HepG2 (cell line): Measurements from ENCODE around the gene THADA. TPM values are rescaled to one million over a fixed set of nuclear protein-coding genes. Genes with fewer than 3 reads are reported as not detected.
A peak's percentile ranks its signal among the peaks of the same experiment; 100 is the strongest.

Experiments
- ATAC-seq: fragments of 200-7000 bp; cut with Tn5 transposase; 3 replicates; pipeline ENCODE4 v1.9.1; 2020; ENCODE audit warnings: mild to moderate bottlenecking, moderate library complexity
- BruUV-seq: library from RNA; stranded (reverse); fragments of 400-500 nt; replicated peaks from 2 replicates; lab custom pipeline; 2021; lab: Mats Ljungman, UMichigan
- CTCF ChIA-PET: fragments of 300-600 bp; formaldehyde crosslinking; extraction: SDS; loops from one replicate; lab custom pipeline; 2021; ENCODE audit warnings: low total read pairs, inconsistent platforms, low intra/inter-chr PET ratio; lab: Yijun Ruan, JAX
- POLR2A ChIA-PET: fragments of 350-600 bp; sonication (Branson Sonifier 250); formaldehyde crosslinking; loops from one replicate; lab custom pipeline; 2020; ENCODE audit warnings: antibody characterized with exemption, inconsistent platforms; lab: Yijun Ruan, JAX
- DNase-seq: peaks from one replicate; pipeline ENCODE4 v3.0.0-alpha.2; 2015; ENCODE audit warnings: low spot score
- FAIRE-seq: peaks from 3 replicates; lab custom pipeline; 2011; peaks lifted over from hg19 to GRCh38; lab: Jason Lieb, UNC
- H2AFZ ChIP-seq: one replicate; pipeline ENCODE4 v1.6.1; 2011; ENCODE audit warnings: low read length, inconsistent platforms
- H3K27ac ChIP-seq: fragments of 300-600 bp; 3 replicates; pipeline ENCODE4 v1.8.0; 2011; ENCODE audit warnings: mixed run types, mild to moderate bottlenecking, mixed read lengths, low read length, inconsistent platforms; ENCODE audit not compliant: insufficient read depth; ENCODE audit errors: extremely low read length
- H3K27me3 ChIP-seq, 2 experiments: fragments of 200-600 bp in 1 of 2; 2 replicates in 1 of 2; 3 replicates in 1 of 2; pipeline versions ENCODE4 v1.6.0 to v1.8.0; 2011; ENCODE audit warnings: low read length in 2 of 2, mild to moderate bottlenecking in 2 of 2, moderate library complexity in 2 of 2, inconsistent platforms in 1 of 2; ENCODE audit not compliant: insufficient read depth in 2 of 2, control insufficient read depth in 1 of 2
- H3K36me3 ChIP-seq, 2 experiments: fragments of 200-600 bp in 1 of 2; replicated peaks in 1 of 2; 2 replicates in 1 of 2; 3 replicates in 1 of 2; pipeline versions ENCODE4 v1.5.1 to v1.8.0; 2011; ENCODE audit warnings: low read length in 2 of 2, inconsistent platforms in 1 of 2; ENCODE audit not compliant: insufficient read depth in 2 of 2, control insufficient read depth in 1 of 2
- H3K4me1 ChIP-seq: 2 replicates; pipeline ENCODE4 v1.5.1; 2012; ENCODE audit warnings: low read length, inconsistent platforms; ENCODE audit not compliant: insufficient read depth
- H3K4me2 ChIP-seq: 2 replicates; pipeline ENCODE4 v1.6.0; 2011; ENCODE audit warnings: low read depth, low read length, inconsistent platforms
- H3K4me3 ChIP-seq, 3 experiments: fragments of 200-600 bp in 1 of 3; sonication (generic), shearing (Covaris generic) in 1 of 3; replicated peaks in 1 of 3; 2 replicates each; pipeline ENCODE4 v1.5.1; 2011 to 2016; ENCODE audit warnings: low read length in 3 of 3, inconsistent platforms in 2 of 3, low read depth in 2 of 3, mild to moderate bottlenecking in 2 of 3, control low read depth in 1 of 3, mixed read lengths in 1 of 3; ENCODE audit not compliant: insufficient read depth in 1 of 3
- H3K79me2 ChIP-seq: one replicate; pipeline ENCODE4 v1.6.1; 2011; ENCODE audit warnings: low read length, inconsistent platforms; ENCODE audit not compliant: insufficient read depth
- H3K9ac ChIP-seq: 2 replicates; pipeline ENCODE4 v1.6.0; 2011; ENCODE audit warnings: mild to moderate bottlenecking, low read depth, low read length, inconsistent platforms; ENCODE audit not compliant: insufficient read depth
- H3K9me3 ChIP-seq: 2 replicates; pipeline ENCODE4 v1.5.1; 2012; ENCODE audit warnings: mild to moderate bottlenecking, low read length
- H4K20me1 ChIP-seq: 2 replicates; pipeline ENCODE4 v1.6.0; 2011; ENCODE audit warnings: inconsistent platforms, mild to moderate bottlenecking, low read length, moderate library complexity; ENCODE audit not compliant: insufficient read depth
- FOSL2 ChIP-seq: sonication (generic); formaldehyde crosslinking; IDR thresholded peaks from 2 replicates; pipeline ENCODE4 v1.4.0; 2020; ENCODE audit warnings: missing genetic modification reagents
- FOXJ3 ChIP-seq: sonication (generic); formaldehyde crosslinking; IDR thresholded peaks from 2 replicates; pipeline ENCODE4 v1.4.0; 2020; ENCODE audit warnings: missing genetic modification reagents, mild to moderate bottlenecking, borderline replicate concordance
- HNRNPK ChIP-seq: fragments of 200-400 bp; formaldehyde crosslinking; IDR thresholded peaks from 2 replicates; pipeline ENCODE4 v1.6.1; 2018; ENCODE audit warnings: low read length, low read depth, moderate library complexity, mild to moderate bottlenecking; ENCODE audit not compliant: poor library complexity, severe bottlenecking
- KLF6 ChIP-seq: IDR thresholded peaks from 2 replicates; pipeline ENCODE4 v1.8.0; 2016; ENCODE audit warnings: missing biosample characterization, missing genetic modification reagents
- PRMT3 ChIP-seq: sonication (generic); formaldehyde crosslinking; IDR thresholded peaks from 2 replicates; pipeline ENCODE4 v1.8.1; 2022; ENCODE audit warnings: low read depth, mild to moderate bottlenecking, moderate library complexity, missing genetic modification reagents, borderline replicate concordance
- SKI ChIP-seq: fragments of 450-650 bp; IDR thresholded peaks from one replicate; pipeline ENCODE4 v1.6.1; 2018; ENCODE audit warnings: mild to moderate bottlenecking; ENCODE audit not compliant: partially characterized antibody
- SMAD3 ChIP-seq: sonication (generic); formaldehyde crosslinking; IDR thresholded peaks from 2 replicates; pipeline ENCODE4 v1.4.0; 2020; ENCODE audit warnings: missing genetic modification reagents
- ZNF549 ChIP-seq: sonication (generic); formaldehyde crosslinking; IDR thresholded peaks from 2 replicates; pipeline ENCODE4 v1.5.0; 2020; ENCODE audit warnings: missing genetic modification reagents
- ZNF567 ChIP-seq: sonication (generic); formaldehyde crosslinking; IDR thresholded peaks from 2 replicates; pipeline ENCODE4 v1.8.1; 2023; ENCODE audit warnings: mild to moderate bottlenecking, missing genetic modification reagents, borderline replicate concordance
- ZNF572 ChIP-seq: sonication (generic); formaldehyde crosslinking; IDR thresholded peaks from 2 replicates; pipeline ENCODE4 v1.5.1; 2020; ENCODE audit warnings: mild to moderate bottlenecking, missing genetic modification reagents
- ZNF891 ChIP-seq: sonication (generic); formaldehyde crosslinking; IDR thresholded peaks from 2 replicates; pipeline ENCODE4 v1.5.0; 2020; ENCODE audit warnings: mild to moderate bottlenecking, missing genetic modification reagents
- WGBS: methylation state at CpG from one replicate; pipeline ENCODE4 v1.1.6; 2017; ENCODE audit warnings: low lambda C conversion rate; 5-methylcytosine and 5-hydroxymethylcytosine counted together
- in situ Hi-C: cut with HindIII; loops from 2 replicates; pipeline ENCODE4 v1.10.0; 2017; ENCODE audit warnings: low pct_unique_long_range_greater_than_20kb; ENCODE audit not compliant: extremely low pct_ligation_motif_present
- intact Hi-C: fragments of 100-400 bp; cut with micrococcal nuclease; formaldehyde crosslinking; loops from one replicate; pipeline ENCODE4 v1.10.0; 2022; ENCODE audit not compliant: unreplicated experiment
- polyA plus RNA-seq, 8 experiments: library from polyadenylated mRNA; depleted of rRNA in 3 of 8; stranded (reverse) in 7 of 8; unstranded in 1 of 8; fragments of >200 nt; fragmentation: Illumina TruSeq in 4 of 8; extraction: Trizol in 4 of 8; gene quantifications; 2 replicates each; pipeline versions ENCODE4 v1.2.1 to v1.2.3, GENCODE V29; 2011 to 2016; ENCODE audit warnings: low read depth in 4 of 8, missing spikeins in 1 of 8, mixed read lengths in 1 of 8; ENCODE audit not compliant: insufficient read depth in 1 of 8
- total RNA-seq, 5 experiments: library from RNA; depleted of rRNA; stranded (reverse); fragments of >200 nt; fragmentation: Illumina TruSeq; extraction: Trizol; gene quantifications; 2 replicates each; pipeline ENCODE4 v1.2.3, GENCODE V29; 2016; ENCODE audit warnings: low read depth in 1 of 5
- TF ChIP-seq, protein P1 (sequence below): sonication (generic); formaldehyde crosslinking; IDR thresholded peaks from 2 replicates; pipeline ENCODE4 v1.4.0; 2020; ENCODE audit warnings: missing genetic modification reagents
- TF ChIP-seq, protein P2 (sequence below): sonication (generic); formaldehyde crosslinking; conservative IDR thresholded peaks from 2 replicates; pipeline ENCODE4 v1.8.1; 2023; ENCODE audit warnings: missing genetic modification reagents

Gene THADA
- total and polyA plus RNA-seq, 2 of the 13 experiments (the other 11 are each of a cell fraction or from before 2014, with no cell fraction given), result 12.7 to 21.7 TPM

DNA sequence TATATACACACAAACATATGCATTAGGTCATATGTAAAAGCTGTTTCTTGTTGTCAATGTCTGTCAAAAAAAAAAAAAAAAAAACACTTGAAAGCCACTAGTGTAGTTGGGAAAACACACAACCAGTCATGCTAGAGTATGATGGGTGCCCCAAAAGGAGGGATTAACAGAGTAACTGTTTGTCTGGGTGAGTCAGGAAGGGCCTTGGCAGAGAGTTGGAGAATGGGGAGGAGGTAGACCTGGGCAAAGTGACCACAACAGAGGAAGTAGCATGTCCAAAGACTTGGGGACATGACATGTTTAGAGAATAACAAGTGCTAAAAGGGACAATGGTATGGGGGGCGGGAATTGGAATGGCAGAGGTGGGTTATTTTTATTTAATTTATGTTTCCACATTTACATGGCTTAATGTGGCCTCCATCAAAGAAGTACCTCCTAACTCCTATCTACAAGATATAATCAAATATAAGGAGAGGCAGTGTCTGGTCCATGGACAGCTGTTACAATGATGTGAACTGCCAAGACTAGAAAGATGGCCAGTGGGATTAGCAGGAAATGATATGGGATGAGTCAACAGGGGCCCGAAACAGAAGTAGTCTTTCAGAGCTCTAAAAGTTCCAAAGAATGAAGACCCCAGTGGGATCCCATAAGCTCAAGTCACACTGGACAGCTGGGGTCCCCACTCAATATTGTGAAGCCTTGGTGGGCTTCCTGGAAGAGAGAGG is 269.6 kb downstream of the THADA start:
- CTCF ChIA-PET, result no interaction called here
- Histone ChIP-seq H3K36me3 (no peaks in the 10 kb centered on the region; a peak in 1 of 5 replicates), H4K20me1 (no peaks in the 10 kb centered on the region), H2AFZ (no peak overlapping the region), H3K27me3 (no peaks in the 10 kb centered on the region), H3K27ac (no peak overlapping the region), H3K4me3 (no peak overlapping the region), H3K4me1 (no peaks in the 10 kb centered on the region), H3K9ac (no peak overlapping the region), H3K4me2 (no peak overlapping the region), H3K79me2 (no peaks in the 10 kb centered on the region), H3K9me3 (no peaks in the 10 kb centered on the region)
- intact Hi-C loops (no loop called here), in situ Hi-C loops (no loop called here)
- POLR2A ChIA-PET, result interaction anchor here (0.7 to 1.3 kb wide), 2 partner anchors 12 to 35 kb away, joined by 3 to 4 read pairs; no protein-coding TSS in a partner anchor
- no peak for TF ChIP-seq KLF6
- TF ChIP-seq FOSL2 (CRISPR knock-in tag), result 0 out of 2 replicates have a peak, but pooled peaks have one; percentile 10
- no peak for FAIRE-seq
- WGBS, result 96% methylated on average over 2 of the region's 2 CpGs
- DNase-seq, result peak; percentile 37
- no peak for ATAC-seq
- no TSS peak for BruUV-seq

DNA sequence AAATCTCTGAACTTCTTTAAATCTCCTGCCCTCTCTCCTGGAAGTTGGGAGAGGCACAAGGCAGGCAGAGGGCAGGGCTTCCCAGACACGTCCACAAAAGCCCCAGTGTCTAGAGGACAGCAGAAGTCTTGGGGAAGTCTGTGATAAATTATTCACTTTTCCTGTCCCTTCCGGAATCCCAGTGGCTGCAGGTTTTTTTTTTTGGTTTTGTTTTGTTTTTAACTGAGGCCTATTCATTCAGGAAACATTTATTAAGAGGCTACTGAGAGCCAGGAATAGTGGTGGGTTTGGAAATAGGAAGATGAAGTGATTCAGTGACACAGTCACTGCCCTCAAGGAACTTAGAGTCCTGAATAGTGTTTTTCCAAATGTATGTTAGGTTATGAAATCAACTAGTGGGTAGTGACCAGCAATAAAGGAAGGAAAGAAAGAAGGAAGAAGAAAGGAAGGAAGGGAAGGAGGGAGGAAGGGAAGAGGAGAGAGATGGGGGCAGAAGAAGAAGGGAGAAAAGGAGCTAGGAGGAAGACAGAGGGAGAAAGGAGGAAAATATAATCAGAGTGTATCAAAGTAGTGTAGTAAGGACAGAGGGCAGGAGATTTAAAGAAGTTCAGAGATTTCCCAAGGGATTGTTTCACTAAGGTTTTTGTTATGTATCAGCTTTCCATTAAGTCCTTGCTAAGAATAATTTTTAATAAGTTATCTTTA is 270.6 kb downstream of the THADA start:
- Histone ChIP-seq H3K36me3 (no peaks in the 10 kb centered on the region; a peak in 1 of 5 replicates), H3K4me2 (no peak overlapping the region), H3K27ac (no peak overlapping the region), H3K4me1 (no peaks in the 10 kb centered on the region), H4K20me1 (no peaks in the 10 kb centered on the region), H3K4me3 (no peak overlapping the region), H3K9ac (no peak overlapping the region), H3K27me3 (no peaks in the 10 kb centered on the region), H3K79me2 (no peaks in the 10 kb centered on the region), H2AFZ (no peak overlapping the region), H3K9me3 (no peaks in the 10 kb centered on the region)
- 89% methylated on average over 2 of the region's 2 CpGs for WGBS
- intact Hi-C loops, result no loop called here
- POLR2A ChIA-PET, result interaction anchor here (0.7 kb wide), 1 partner anchor 36 kb away, joined by 4 read pairs; no protein-coding TSS in a partner anchor
- no TSS peak for BruUV-seq
- CTCF ChIA-PET, result no interaction called here
- DNase-seq (no peak), FAIRE-seq (no peak), ATAC-seq (no peak)
- in situ Hi-C loops, result no loop called here
- no peak for TF ChIP-seq ZNF567 (CRISPR knock-in tag)
- TF ChIP-seq, protein P1, sequence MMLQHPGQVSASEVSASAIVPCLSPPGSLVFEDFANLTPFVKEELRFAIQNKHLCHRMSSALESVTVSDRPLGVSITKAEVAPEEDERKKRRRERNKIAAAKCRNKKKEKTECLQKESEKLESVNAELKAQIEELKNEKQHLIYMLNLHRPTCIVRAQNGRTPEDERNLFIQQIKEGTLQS (CRISPR knock-in tag), result no peak
- TF ChIP-seq, protein P2, sequence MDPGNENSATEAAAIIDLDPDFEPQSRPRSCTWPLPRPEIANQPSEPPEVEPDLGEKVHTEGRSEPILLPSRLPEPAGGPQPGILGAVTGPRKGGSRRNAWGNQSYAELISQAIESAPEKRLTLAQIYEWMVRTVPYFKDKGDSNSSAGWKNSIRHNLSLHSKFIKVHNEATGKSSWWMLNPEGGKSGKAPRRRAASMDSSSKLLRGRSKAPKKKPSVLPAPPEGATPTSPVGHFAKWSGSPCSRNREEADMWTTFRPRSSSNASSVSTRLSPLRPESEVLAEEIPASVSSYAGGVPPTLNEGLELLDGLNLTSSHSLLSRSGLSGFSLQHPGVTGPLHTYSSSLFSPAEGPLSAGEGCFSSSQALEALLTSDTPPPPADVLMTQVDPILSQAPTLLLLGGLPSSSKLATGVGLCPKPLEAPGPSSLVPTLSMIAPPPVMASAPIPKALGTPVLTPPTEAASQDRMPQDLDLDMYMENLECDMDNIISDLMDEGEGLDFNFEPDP (CRISPR knock-in tag), result no peak
- TF ChIP-seq SKI, result no peak
- TF ChIP-seq ZNF572 (CRISPR knock-in tag), result no peak
- no peak for TF ChIP-seq ZNF891
- no peak for TF ChIP-seq FOXJ3 (CRISPR knock-in tag)
- no peak for TF ChIP-seq SMAD3
- no peak for TF ChIP-seq PRMT3 (CRISPR knock-in tag)
- peak; percentile 81 for TF ChIP-seq HNRNPK
- no peak for TF ChIP-seq ZNF549 (CRISPR knock-in tag)
